Fibroblast of skin of left quadriceps (primary cell): ENCODE results near the gene LRRC15.

Experiments
- DNase-seq, 2 experiments: peaks; one replicate each; pipeline ENCODE4 v3.0.0-alpha.2; 2013; ENCODE audit warnings: low read depth in 2 of 2

LRRC15 gene

GRCh38 chr3:194384569-194385001, 15.0 kb upstream of the LRRC15 start:
- DNase-seq = no peak

- no peak for DNase-seq
Measured at GRCh38 chr3:194384156-194384555, 14.6 kb upstream of the LRRC15 start.

GRCh38 chr3:194383276-194383940, 13.9 kb upstream of the LRRC15 start:
- no peak for DNase-seq

GRCh38 chr3:194382892-194383223, 13.3 kb upstream of the LRRC15 start:
- DNase-seq = no peak

- DNase-seq = no peak
Measured at GRCh38 chr3:194382196-194382891, 12.8 kb upstream of the LRRC15 start.

GRCh38 chr3:194381460-194381875, 11.9 kb upstream of the LRRC15 start:
- DNase-seq = no peak

- no peak for DNase-seq
Measured at GRCh38 chr3:194380326-194380725, 10.8 kb upstream of the LRRC15 start.

- DNase-seq = no peak
Measured at GRCh38 chr3:194379651-194380050, 10.1 kb upstream of the LRRC15 start.

- DNase-seq = no peak
Measured at GRCh38 chr3:194379231-194379630, 9.7 kb upstream of the LRRC15 start.

GRCh38 chr3:194377708-194378107, 8.2 kb upstream of the LRRC15 start:
- DNase-seq = no peak

- DNase-seq = no peak
Measured at GRCh38 chr3:194376241-194376560, 6.7 kb upstream of the LRRC15 start.

- no peak for DNase-seq
Measured at GRCh38 chr3:194375473-194376240, 6.1 kb upstream of the LRRC15 start.

- DNase-seq = no peak
Measured at GRCh38 chr3:194374935-194375334, 5.4 kb upstream of the LRRC15 start.

GRCh38 chr3:194373899-194374298, 4.4 kb upstream of the LRRC15 start:
- no peak for DNase-seq

GRCh38 chr3:194373028-194373427, 3.5 kb upstream of the LRRC15 start:
- no peak for DNase-seq

- no peak for DNase-seq
Measured at GRCh38 chr3:194370753-194371152, 1.2 kb upstream of the LRRC15 start.

- no peak for DNase-seq
Measured at GRCh38 chr3:194368918-194369317, 625 bp downstream of the LRRC15 start.

- DNase-seq = peak; percentile 49 to 60
Measured at GRCh38 chr3:194367992-194368841, 1.3 kb downstream of the LRRC15 start.

GRCh38 chr3:194365978-194366490, 3.5 kb downstream of the LRRC15 start:
- no peak for DNase-seq

GRCh38 chr3:194365526-194365925, 4.0 kb downstream of the LRRC15 start:
- DNase-seq = no peak

- peak; percentile 92 for DNase-seq
Measured at GRCh38 chr3:194364652-194365434, 4.7 kb downstream of the LRRC15 start.
